ENCODE measurements around the gene RAD51D.

RAD51D gene

GRCh38 chr17:35062308-35062707 lies 57.4 kb downstream of the RAD51D start:
- no peak for ATAC-seq

GRCh38 chr17:35057332-35057915 lies 62.2 kb downstream of the RAD51D start:
- TF ChIP-seq ZFP3 (CRISPR knock-in tag; IDR thresholded peaks at IDR 0.05) (no peak), ISL1 (CRISPR knock-in tag; IDR thresholded peaks at IDR 0.05) (no peak), CREB5 (CRISPR knock-in tag; IDR thresholded peaks at IDR 0.05; ENCODE audit: low read depth) (no peak), ZFP30 (CRISPR knock-in tag; IDR thresholded peaks at IDR 0.05) (no peak), RARB (CRISPR knock-in tag; IDR thresholded peaks at IDR 0.05) (no peak), PPARA (CRISPR knock-in tag; IDR thresholded peaks at IDR 0.05; ENCODE audit: borderline replicate concordance) (no peak), OSR1 (CRISPR knock-in tag; IDR thresholded peaks at IDR 0.05) (no peak), TOX (CRISPR knock-in tag; IDR thresholded peaks at IDR 0.05; ENCODE audit: borderline replicate concordance) (no peak), ZNF8 (CRISPR knock-in tag; IDR thresholded peaks at IDR 0.05) (no peak)
- no peak for ATAC-seq

More at GRCh38 chr17:35062308-35062707, 57.4 kb downstream of the RAD51D start:
- TF ChIP-seq TSHZ2 (CRISPR knock-in tag; IDR thresholded peaks at IDR 0.05): no peak
- TF ChIP-seq PATZ1 (CRISPR knock-in tag; IDR thresholded peaks at IDR 0.05; ENCODE audit: borderline replicate concordance): no peak
- no peak for TF ChIP-seq ESRRG (CRISPR knock-in tag; IDR thresholded peaks at IDR 0.05)
- TF ChIP-seq ARNTL (CRISPR knock-in tag; IDR thresholded peaks at IDR 0.05; ENCODE audit: borderline replicate concordance, low read depth): no peak
- TF ChIP-seq CSDC2 (CRISPR knock-in tag; IDR thresholded peaks at IDR 0.05): no peak
- TF ChIP-seq ZFP30 (CRISPR knock-in tag; IDR thresholded peaks at IDR 0.05): no peak
- TF ChIP-seq TCF4 (CRISPR knock-in tag; IDR thresholded peaks at IDR 0.05; ENCODE audit: borderline replicate concordance): no peak
- no peak for TF ChIP-seq RARB (CRISPR knock-in tag; IDR thresholded peaks at IDR 0.05)
- TF ChIP-seq PPARA (CRISPR knock-in tag; IDR thresholded peaks at IDR 0.05; ENCODE audit: borderline replicate concordance): no peak
- TF ChIP-seq ZNF8 (CRISPR knock-in tag; IDR thresholded peaks at IDR 0.05): no peak
- TF ChIP-seq ZNF70 (CRISPR knock-in tag; IDR thresholded peaks at IDR 0.05): no peak

GRCh38 chr17:35056013-35056412 lies 63.6 kb downstream of the RAD51D start:
- ATAC-seq: no peak
- TF ChIP-seq OSR1 (CRISPR knock-in tag; IDR thresholded peaks at IDR 0.05) (no peak), ZNF565 (CRISPR knock-in tag; conservative IDR thresholded peaks at IDR 0.05; ENCODE audit: low read depth) (no peak), ZFP3 (CRISPR knock-in tag; IDR thresholded peaks at IDR 0.05) (no peak), TSHZ2 (CRISPR knock-in tag; IDR thresholded peaks at IDR 0.05) (no peak), SNAI2 (CRISPR knock-in tag; IDR thresholded peaks at IDR 0.05) (no peak), CSDC2 (CRISPR knock-in tag; IDR thresholded peaks at IDR 0.05) (no peak), ZFP30 (CRISPR knock-in tag; IDR thresholded peaks at IDR 0.05) (no peak), ESRRG (CRISPR knock-in tag; IDR thresholded peaks at IDR 0.05) (no peak), PPARA (CRISPR knock-in tag; IDR thresholded peaks at IDR 0.05; ENCODE audit: borderline replicate concordance) (no peak), CSRNP3 (CRISPR knock-in tag; IDR thresholded peaks at IDR 0.05) (no peak), ISL1 (CRISPR knock-in tag; IDR thresholded peaks at IDR 0.05) (no peak), TOX (CRISPR knock-in tag; IDR thresholded peaks at IDR 0.05; ENCODE audit: borderline replicate concordance) (no peak), RARB (CRISPR knock-in tag; IDR thresholded peaks at IDR 0.05) (no peak), CREB5 (CRISPR knock-in tag; IDR thresholded peaks at IDR 0.05; ENCODE audit: low read depth) (no peak)
